Measurements from ENCODE around the gene GABRP. TPM values are rescaled to one million over a fixed set of nuclear protein-coding genes. Genes with fewer than 3 reads are reported as not detected.

Gene GABRP
- total RNA-seq, 4 donors from 2014 or later = 0.88 to 7.7 (median 1.2) TPM; not detected in 1

- H3K4me1 ChIP-seq = no peaks in the 10 kb centered on the region
- TF ChIP-seq CTCF (IDR thresholded peaks at IDR 0.05) = no peak
- TF ChIP-seq POLR2A (IDR thresholded peaks at IDR 0.05) = no peak
- H3K4me3 ChIP-seq = no peak overlapping the region
- no peaks in the 10 kb centered on the region for H3K9me3 ChIP-seq
- H3K27ac ChIP-seq = no peak overlapping the region
- intact Hi-C loops (cut with DNase I; ENCODE audit: low total_unique reads) = no loop called here
- no peaks in the 10 kb centered on the region for H3K27me3 ChIP-seq
- no peak for DNase-seq
- no peaks in the 10 kb centered on the region for H3K36me3 ChIP-seq
Measured at GRCh38 chr5:170844651-170845050, 61.1 kb downstream of the GABRP start.

GRCh38 chr5:170846416-170846815 lies 62.9 kb downstream of the GABRP start:
- TF ChIP-seq CTCF (IDR thresholded peaks at IDR 0.05) = no peak
- no peak for TF ChIP-seq POLR2A (IDR thresholded peaks at IDR 0.05)
- intact Hi-C loops (cut with DNase I; ENCODE audit: low total_unique reads) = no loop called here
- DNase-seq = no peak

GRCh38 chr5:170846846-170847245 lies 63.3 kb downstream of the GABRP start:
- TF ChIP-seq POLR2A (IDR thresholded peaks at IDR 0.05) = no peak
- intact Hi-C loops (cut with DNase I; ENCODE audit: low total_unique reads) = no loop called here
- Histone ChIP-seq H3K36me3 (no peaks in the 10 kb centered on the region), H3K9me3 (no peaks in the 10 kb centered on the region), H3K27me3 (no peaks in the 10 kb centered on the region), H3K27ac (no peak overlapping the region), H3K4me3 (no peak overlapping the region), H3K4me1 (no peaks in the 10 kb centered on the region)
- no peak for DNase-seq

More at GRCh38 chr5:170846416-170846815, 62.9 kb downstream of the GABRP start:
- no peaks in the 10 kb centered on the region for H3K4me1 ChIP-seq
- H3K27me3 ChIP-seq = no peaks in the 10 kb centered on the region
- H3K27ac ChIP-seq = no peak overlapping the region
- no peaks in the 10 kb centered on the region for H3K36me3 ChIP-seq
- H3K9me3 ChIP-seq = no peaks in the 10 kb centered on the region
- no peak overlapping the region for H3K4me3 ChIP-seq

- no peaks in the 10 kb centered on the region for H3K36me3 ChIP-seq
- intact Hi-C loops (cut with DNase I; ENCODE audit: low total_unique reads) = no loop called here
- H3K4me3 ChIP-seq = no peak overlapping the region
- H3K27me3 ChIP-seq = no peaks in the 10 kb centered on the region
- no peak overlapping the region for H3K27ac ChIP-seq
- no peak for TF ChIP-seq POLR2A (IDR thresholded peaks at IDR 0.05)
- TF ChIP-seq CTCF (IDR thresholded peaks at IDR 0.05) = no peak
- DNase-seq = no peak
- H3K4me1 ChIP-seq = no peaks in the 10 kb centered on the region
- no peaks in the 10 kb centered on the region for H3K9me3 ChIP-seq
Measured at GRCh38 chr5:170848033-170848432, 64.5 kb downstream of the GABRP start.

GRCh38 chr5:170849374-170849773 lies 65.8 kb downstream of the GABRP start:
- Histone ChIP-seq H3K27me3 (no peaks in the 10 kb centered on the region), H3K4me1 (no peaks in the 10 kb centered on the region), H3K27ac (no peak overlapping the region), H3K36me3 (no peaks in the 10 kb centered on the region), H3K9me3 (no peaks in the 10 kb centered on the region), H3K4me3 (no peak overlapping the region)
- no peak for TF ChIP-seq CTCF (IDR thresholded peaks at IDR 0.05)
- TF ChIP-seq POLR2A (IDR thresholded peaks at IDR 0.05) = no peak
- DNase-seq = no peak
- intact Hi-C loops (cut with DNase I; ENCODE audit: low total_unique reads) = no loop called here

GRCh38 chr5:170854566-170854965 lies 71.0 kb downstream of the GABRP start:
- Histone ChIP-seq H3K36me3 (no peaks in the 10 kb centered on the region), H3K27me3 (no peaks in the 10 kb centered on the region), H3K4me3 (no peak overlapping the region), H3K9me3 (peaks cover 0 to 3% of the 10 kb centered on the region in 2 donors), H3K27ac (no peak overlapping the region), H3K4me1 (no peaks in the 10 kb centered on the region)
- TF ChIP-seq CTCF (IDR thresholded peaks at IDR 0.05) (no peak), POLR2A (IDR thresholded peaks at IDR 0.05) (no peak)
- intact Hi-C loops (cut with DNase I; ENCODE audit: low total_unique reads) = no loop called here
- DNase-seq = no peak

All from uterus (tissue), 4 donors.